HG02852 (cell line): ENCODE results near the gene WNT3A.

Source experiments
- ATAC-seq: cut with Tn5 transposase; IDR thresholded peaks from one replicate; pipeline ENCODE4 v1.9.1; 2021; ENCODE audit warnings: mild to moderate bottlenecking, moderate library complexity; ENCODE audit not compliant: unreplicated experiment

Gene WNT3A

GRCh38 chr1:227999056-227999930, 7.5 kb upstream of the WNT3A start:
- peak; percentile 66 for ATAC-seq

- ATAC-seq, result no peak
Measured at GRCh38 chr1:228000416-228000815, 6.4 kb upstream of the WNT3A start.

GRCh38 chr1:228000836-228001563, 5.8 kb upstream of the WNT3A start:
- ATAC-seq, result no peak

- ATAC-seq, result no peak
Measured at GRCh38 chr1:228001738-228002535, 4.9 kb upstream of the WNT3A start.

GRCh38 chr1:228002792-228003191, 4.0 kb upstream of the WNT3A start:
- ATAC-seq, result no peak

GRCh38 chr1:228003461-228004330, 3.1 kb upstream of the WNT3A start:
- ATAC-seq, result no peak

GRCh38 chr1:228004331-228004855, 2.4 kb upstream of the WNT3A start:
- ATAC-seq, result no peak

GRCh38 chr1:228004856-228005462, 1.8 kb upstream of the WNT3A start:
- no peak for ATAC-seq

- ATAC-seq, result no peak
Measured at GRCh38 chr1:228005511-228006033, 1.2 kb upstream of the WNT3A start.

GRCh38 chr1:228006034-228006785, 588 bp upstream of the WNT3A start:
- no peak for ATAC-seq

GRCh38 chr1:228007049-228007800, 427 bp downstream of the WNT3A start:
- no peak for ATAC-seq

GRCh38 chr1:228007801-228008341, 1.1 kb downstream of the WNT3A start:
- ATAC-seq, result no peak

GRCh38 chr1:228008391-228009115, 1.8 kb downstream of the WNT3A start:
- no peak for ATAC-seq

- no peak for ATAC-seq
Measured at GRCh38 chr1:228009116-228009827, 2.5 kb downstream of the WNT3A start.

GRCh38 chr1:228009828-228010775, 3.3 kb downstream of the WNT3A start:
- ATAC-seq, result no peak
